ENCODE measurements around the gene BSG.

GRCh38 chr19:538641-539428, 33.6 kb upstream of the BSG start:
- TF ChIP-seq CTCF (IDR thresholded peaks at IDR 0.05) (no peak), POLR2A (IDR thresholded peaks at IDR 0.05) (no peak)
